Karpas-422 (cell line): ENCODE results near the gene ZSWIM3. TPM values are rescaled to one million over a fixed set of nuclear protein-coding genes. Genes with fewer than 3 reads are reported as not detected.

ENCODE experiments used
- DNase-seq: peaks from one replicate; pipeline ENCODE4 v3.0.0-alpha.2; 2015
- H2AFZ ChIP-seq: fragments of 200-600 bp; sonication (generic); 2 replicates; pipeline ENCODE4 v1.6.1; 2014; ENCODE audit warnings: antibody characterized with exemption, low read length, mixed read lengths
- H3K27ac ChIP-seq: fragments of 200-600 bp; sonication (generic); 2 replicates; pipeline ENCODE4 v1.5.1; 2014; ENCODE audit warnings: mild to moderate bottlenecking, low read length, moderate library complexity
- H3K27me3 ChIP-seq: fragments of 200-600 bp; sonication (generic); 2 replicates; pipeline ENCODE4 v1.6.1; 2014; ENCODE audit warnings: low read length, mixed read lengths
- H3K36me3 ChIP-seq: fragments of 200-600 bp; sonication (generic); 2 replicates; pipeline ENCODE4 v1.6.1; 2014; ENCODE audit warnings: low read length, mixed read lengths; ENCODE audit not compliant: insufficient read depth
- H3K4me1 ChIP-seq: fragments of 200-600 bp; sonication (generic); 2 replicates; pipeline ENCODE4 v1.6.1; 2014; ENCODE audit warnings: mild to moderate bottlenecking, low read length, mixed read lengths
- H3K4me2 ChIP-seq: fragments of 200-600 bp; sonication (generic); 2 replicates; pipeline ENCODE4 v1.6.1; 2014; ENCODE audit warnings: low read length, low read depth, mild to moderate bottlenecking; ENCODE audit not compliant: poor library complexity, severe bottlenecking
- H3K4me3 ChIP-seq: fragments of 200-600 bp; sonication (generic); 2 replicates; pipeline ENCODE4 v1.5.1; 2014; ENCODE audit warnings: mild to moderate bottlenecking, antibody characterized with exemption, low read length, mixed read lengths
- H3K79me2 ChIP-seq: fragments of 200-600 bp; sonication (generic); 2 replicates; pipeline ENCODE4 v1.6.1; 2014; ENCODE audit warnings: mild to moderate bottlenecking, low read length, mixed read lengths
- H3K9ac ChIP-seq: fragments of 200-600 bp; sonication (generic); 2 replicates; pipeline ENCODE4 v1.6.0; 2014; ENCODE audit warnings: low read length
- H3K9me2 ChIP-seq: fragments of 200-600 bp; sonication (generic), shearing (Covaris generic); replicated peaks from 2 replicates; pipeline ENCODE4 v1.6.0; 2014; ENCODE audit warnings: mild to moderate bottlenecking, low read length, moderate library complexity; ENCODE audit not compliant: insufficient read depth
- H3K9me3 ChIP-seq: fragments of 300-700, 200-600 bp; sonication (generic); 2 replicates; pipeline ENCODE4 v1.6.1; 2014; ENCODE audit warnings: low read length, mixed read lengths
- H4K20me1 ChIP-seq: fragments of 200-600 bp; sonication (generic); 2 replicates; pipeline ENCODE4 v1.6.1; 2014; ENCODE audit warnings: mild to moderate bottlenecking, antibody characterized with exemption, low read length, low read depth; ENCODE audit not compliant: insufficient read depth
- total RNA-seq: library from RNA; depleted of rRNA; stranded (reverse); fragments of >200 nt; shearing (Covaris generic); gene quantifications from 2 replicates; pipeline ENCODE4 v1.2.3, GENCODE V29; 2014; ENCODE audit warnings: low replicate concordance

ZSWIM3 gene
- total RNA-seq, 1 experiment from 2014 or later: 9.9 TPM

GRCh38 chr20:45817376-45818194, 39.8 kb upstream of the ZSWIM3 start:
- Histone ChIP-seq H3K4me1 (peaks cover 5% of the 10 kb centered on the region), H3K27me3 (no peaks in the 10 kb centered on the region), H3K9ac (no peak overlapping the region), H4K20me1 (no peaks in the 10 kb centered on the region), H3K79me2 (peaks cover 13% of the 10 kb centered on the region), H3K9me2 (no peaks in the 10 kb centered on the region), H3K27ac (no peak overlapping the region), H3K4me3 (no peak overlapping the region), H2AFZ (no peak overlapping the region), H3K36me3 (peaks cover 21% of the 10 kb centered on the region), H3K4me2 (no peak overlapping the region), H3K9me3 (no peaks in the 10 kb centered on the region)
- DNase-seq: no peak

DNA sequence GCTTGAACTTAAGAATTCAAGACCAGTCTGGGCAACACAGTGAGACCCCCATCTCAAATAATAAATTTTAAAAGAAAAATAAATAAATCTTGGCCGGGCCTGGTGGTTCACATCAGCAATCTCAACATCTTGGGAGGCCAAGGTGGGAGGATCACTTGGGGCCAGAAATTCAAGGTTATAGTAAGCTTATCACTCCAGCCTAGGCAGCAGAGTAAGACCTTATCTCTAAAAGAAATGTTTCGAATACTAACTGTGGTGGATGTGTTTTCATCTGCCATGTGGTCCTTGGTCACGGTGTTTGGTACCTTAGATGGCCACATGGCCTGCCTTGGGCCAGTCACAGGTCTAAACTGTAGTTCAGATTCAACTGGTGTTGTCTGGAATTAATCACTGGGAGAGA, 39.2 kb upstream of the ZSWIM3 start:
- no peaks in the 10 kb centered on the region for H3K9me2 ChIP-seq
- H3K4me3 ChIP-seq: no peak overlapping the region
- no peak for DNase-seq
- peaks cover 21% of the 10 kb centered on the region for H3K36me3 ChIP-seq
- peaks cover 6% of the 10 kb centered on the region for H3K79me2 ChIP-seq
- no peaks in the 10 kb centered on the region for H3K27me3 ChIP-seq
- H3K27ac ChIP-seq: no peak overlapping the region
- H3K4me2 ChIP-seq: no peak overlapping the region
- H3K9me3 ChIP-seq: no peaks in the 10 kb centered on the region
- no peaks in the 10 kb centered on the region for H4K20me1 ChIP-seq
- no peak overlapping the region for H2AFZ ChIP-seq
- no peak overlapping the region for H3K9ac ChIP-seq
- H3K4me1 ChIP-seq: peaks cover 5% of the 10 kb centered on the region

GRCh38 chr20:45819466-45819865, 37.9 kb upstream of the ZSWIM3 start:
- no peaks in the 10 kb centered on the region for H3K79me2 ChIP-seq
- no peak overlapping the region for H3K9ac ChIP-seq
- H3K9me3 ChIP-seq: no peaks in the 10 kb centered on the region
- no peak overlapping the region for H3K4me3 ChIP-seq
- H3K27ac ChIP-seq: no peak overlapping the region
- no peaks in the 10 kb centered on the region for H3K4me1 ChIP-seq
- no peaks in the 10 kb centered on the region for H3K27me3 ChIP-seq
- no peak for DNase-seq
- H3K4me2 ChIP-seq: no peak overlapping the region
- H4K20me1 ChIP-seq: no peaks in the 10 kb centered on the region
- H2AFZ ChIP-seq: no peak overlapping the region
- no peaks in the 10 kb centered on the region for H3K9me2 ChIP-seq
- H3K36me3 ChIP-seq: peaks cover 18% of the 10 kb centered on the region

DNA sequence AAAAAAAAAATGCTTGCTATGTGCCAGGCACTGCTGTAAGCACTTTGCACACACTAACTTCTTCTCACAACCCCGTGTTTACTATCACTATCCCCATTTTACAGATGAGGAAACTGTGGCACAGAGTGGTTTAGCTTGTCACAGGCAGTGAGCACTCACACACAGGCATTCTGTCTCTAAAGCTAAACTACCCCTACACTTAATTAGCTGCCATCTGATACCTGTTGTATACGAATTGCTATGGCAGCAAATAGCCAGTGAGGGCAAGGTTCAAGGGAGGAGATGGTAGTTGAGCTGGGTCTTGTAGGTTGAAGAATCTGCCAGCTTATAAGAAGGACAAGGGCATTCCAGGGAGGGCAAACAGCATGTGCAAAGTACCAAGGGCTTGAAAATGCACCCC, 35.5 kb upstream of the ZSWIM3 start:
- Histone ChIP-seq H3K9me2 (no peaks in the 10 kb centered on the region), H3K4me2 (no peak overlapping the region), H3K4me3 (no peak overlapping the region), H4K20me1 (no peaks in the 10 kb centered on the region), H3K4me1 (no peaks in the 10 kb centered on the region), H3K27ac (no peak overlapping the region), H2AFZ (no peak overlapping the region), H3K27me3 (no peaks in the 10 kb centered on the region), H3K79me2 (no peaks in the 10 kb centered on the region), H3K9me3 (no peaks in the 10 kb centered on the region), H3K36me3 (peaks cover 1% of the 10 kb centered on the region; the same call in 1 of the 2 replicates), H3K9ac (no peak overlapping the region)
- DNase-seq: no peak

GRCh38 chr20:45822857-45823256, 34.6 kb upstream of the ZSWIM3 start:
- DNase-seq: no peak
- Histone ChIP-seq H3K36me3 (no peaks in the 10 kb centered on the region), H3K9ac (no peak overlapping the region), H4K20me1 (no peaks in the 10 kb centered on the region), H3K4me3 (no peak overlapping the region), H3K27me3 (no peaks in the 10 kb centered on the region), H2AFZ (no peak overlapping the region), H3K27ac (no peak overlapping the region), H3K79me2 (no peaks in the 10 kb centered on the region), H3K9me3 (no peaks in the 10 kb centered on the region), H3K4me1 (no peaks in the 10 kb centered on the region), H3K4me2 (no peak overlapping the region), H3K9me2 (no peaks in the 10 kb centered on the region)

GRCh38 chr20:45823949-45824835, 33.2 kb upstream of the ZSWIM3 start:
- H3K4me2 ChIP-seq: no peak overlapping the region
- H4K20me1 ChIP-seq: no peaks in the 10 kb centered on the region
- DNase-seq: peak; percentile 77
- H3K79me2 ChIP-seq: no peaks in the 10 kb centered on the region
- H3K9ac ChIP-seq: no peak overlapping the region
- no peaks in the 10 kb centered on the region for H3K4me1 ChIP-seq
- H3K9me2 ChIP-seq: no peaks in the 10 kb centered on the region
- H3K4me3 ChIP-seq: no peak overlapping the region
- no peaks in the 10 kb centered on the region for H3K27me3 ChIP-seq
- no peaks in the 10 kb centered on the region for H3K9me3 ChIP-seq
- H3K27ac ChIP-seq: no peak overlapping the region
- H2AFZ ChIP-seq: no peak overlapping the region
- H3K36me3 ChIP-seq: no peaks in the 10 kb centered on the region

GRCh38 chr20:45826381-45827019, 30.9 kb upstream of the ZSWIM3 start:
- H2AFZ ChIP-seq: no peak overlapping the region
- no peaks in the 10 kb centered on the region for H3K9me3 ChIP-seq
- H3K4me1 ChIP-seq: no peaks in the 10 kb centered on the region
- H3K4me2 ChIP-seq: no peak overlapping the region
- H3K36me3 ChIP-seq: no peaks in the 10 kb centered on the region
- no peak overlapping the region for H3K9ac ChIP-seq
- H3K9me2 ChIP-seq: no peaks in the 10 kb centered on the region
- H4K20me1 ChIP-seq: no peaks in the 10 kb centered on the region
- H3K4me3 ChIP-seq: no peak overlapping the region
- no peak overlapping the region for H3K27ac ChIP-seq
- H3K27me3 ChIP-seq: no peaks in the 10 kb centered on the region
- DNase-seq: no peak
- no peaks in the 10 kb centered on the region for H3K79me2 ChIP-seq
